ENCODE measurements around the gene UBXN4.

The UBXN4 gene

DNA sequence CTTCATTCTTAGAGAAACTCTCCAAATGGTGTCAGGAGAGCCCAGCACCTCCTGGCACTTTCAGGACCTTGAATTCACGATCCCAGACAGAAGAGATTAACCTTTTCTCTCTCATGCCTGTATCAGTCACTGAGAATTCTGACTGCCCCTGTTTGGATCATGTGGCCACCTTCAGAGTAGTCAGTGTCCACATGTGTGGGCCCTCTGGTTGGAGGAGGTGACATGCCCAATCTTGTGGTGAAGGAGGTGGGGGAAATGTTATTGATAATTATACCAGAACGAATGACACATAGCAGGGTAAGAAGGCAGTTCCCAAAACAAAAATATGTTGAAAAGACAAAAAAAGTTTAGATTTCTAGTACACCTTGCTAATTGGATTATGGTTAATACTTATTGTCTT, 31.7 kb downstream of the UBXN4 start:
- Histone ChIP-seq H4K8ac (ENCODE audit: low read length) (no peak overlapping the region), H3K9me3 (ENCODE audit: control insufficient read depth, low read length) (no peaks in the 10 kb centered on the region), H2AK5ac (ENCODE audit: low read length, severe bottlenecking) (no peak overlapping the region), H3K4me1 (ENCODE audit: control insufficient read depth, insufficient read depth, low read depth, low read length) (no peaks in the 10 kb centered on the region), H3K4me3 (ENCODE audit: insufficient read depth in 1 of 2, low read depth in 1 of 2, low read length in 2 of 2) (no peak overlapping the region), H2AFZ (ENCODE audit: low read depth, low read length) (no peak overlapping the region), H2BK15ac (ENCODE audit: low read depth, poor library complexity, severe bottlenecking) (no peak overlapping the region), H3K36me3 (ENCODE audit: control insufficient read depth in 1 of 2, insufficient read depth in 2 of 2, low read depth in 1 of 2, low read length in 2 of 2) (peaks cover 43 to 93% of the 10 kb centered on the region in 2 experiments), H3K79me1 (replicated peaks; ENCODE audit: low read length, poor library complexity, severe bottlenecking) (peaks cover 22% of the 10 kb centered on the region), H4K91ac (ENCODE audit: low read length) (no peak overlapping the region), H3K18ac (ENCODE audit: low read depth in 1 of 2, low read length in 2 of 2) (no peak overlapping the region), H2BK5ac (ENCODE audit: low read depth, low read length, poor library complexity, severe bottlenecking) (no peak overlapping the region), H3K9ac (ENCODE audit: low read length) (no peak overlapping the region), H3K14ac (ENCODE audit: low read length in 2 of 2) (no peak overlapping the region), H2BK120ac (ENCODE audit: low read depth, low read length) (no peak overlapping the region), H3K27me3 (ENCODE audit: control insufficient read depth in 1 of 2, insufficient read depth in 1 of 2, low read length in 2 of 2) (no peaks in the 10 kb centered on the region), H3K4ac (ENCODE audit: low read depth in 1 of 2, low read length in 2 of 2) (no peak overlapping the region), H3K4me2 (ENCODE audit: low read length, poor library complexity, severe bottlenecking) (no peak overlapping the region), H3K27ac (ENCODE audit: low read length, poor library complexity, severe bottlenecking) (no peak overlapping the region), H3K23ac (ENCODE audit: low read length in 2 of 2) (no peak overlapping the region), H2BK12ac (ENCODE audit: low read length in 2 of 2) (no peak overlapping the region)
- DNase-seq, result no peak
- WGBS, result 100% methylated on average over 1 of the region's 2 CpGs

DNA sequence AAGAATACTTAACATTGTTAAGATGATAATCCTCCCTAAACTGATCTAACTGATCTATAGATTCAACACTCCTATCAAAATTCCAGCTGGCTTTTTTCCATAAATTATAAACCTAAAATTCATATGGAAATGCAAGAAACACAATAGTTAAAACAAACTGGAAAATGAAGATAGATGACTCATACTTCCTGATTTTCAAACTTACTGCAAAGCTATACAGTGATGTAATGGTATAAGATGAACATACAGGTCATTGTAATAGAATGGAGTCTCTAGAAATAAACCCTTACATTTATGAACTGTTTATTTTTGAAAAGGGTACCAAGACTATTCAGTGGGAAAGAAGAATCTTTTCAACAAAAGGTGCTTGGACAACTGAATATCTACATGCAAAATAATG, 32.3 kb downstream of the UBXN4 start:
- Histone ChIP-seq H3K27ac (ENCODE audit: low read length, poor library complexity, severe bottlenecking) (no peak overlapping the region), H3K18ac (ENCODE audit: low read depth in 1 of 2, low read length in 2 of 2) (no peak overlapping the region), H4K8ac (ENCODE audit: low read length) (no peak overlapping the region), H3K4ac (ENCODE audit: low read depth in 1 of 2, low read length in 2 of 2) (no peak overlapping the region), H2AK5ac (ENCODE audit: low read length, severe bottlenecking) (no peak overlapping the region), H2AFZ (ENCODE audit: low read depth, low read length) (no peak overlapping the region), H4K91ac (ENCODE audit: low read length) (no peak overlapping the region), H2BK120ac (ENCODE audit: low read depth, low read length) (no peak overlapping the region), H2BK15ac (ENCODE audit: low read depth, poor library complexity, severe bottlenecking) (no peak overlapping the region), H3K4me1 (ENCODE audit: control insufficient read depth, insufficient read depth, low read depth, low read length) (no peaks in the 10 kb centered on the region), H2BK12ac (ENCODE audit: low read length in 2 of 2) (no peak overlapping the region), H2BK5ac (ENCODE audit: low read depth, low read length, poor library complexity, severe bottlenecking) (no peak overlapping the region), H3K23ac (ENCODE audit: low read length in 2 of 2) (no peak overlapping the region), H3K9me3 (ENCODE audit: control insufficient read depth, low read length) (no peaks in the 10 kb centered on the region), H3K9ac (ENCODE audit: low read length) (no peak overlapping the region), H3K14ac (ENCODE audit: low read length in 2 of 2) (no peak overlapping the region), H3K36me3 (ENCODE audit: control insufficient read depth in 1 of 2, insufficient read depth in 2 of 2, low read depth in 1 of 2, low read length in 2 of 2) (peaks cover 37 to 93% of the 10 kb centered on the region in 2 experiments), H3K4me3 (ENCODE audit: insufficient read depth in 1 of 2, low read depth in 1 of 2, low read length in 2 of 2) (no peak overlapping the region), H3K79me1 (replicated peaks; ENCODE audit: low read length, poor library complexity, severe bottlenecking) (peaks cover 17% of the 10 kb centered on the region), H3K27me3 (ENCODE audit: control insufficient read depth in 1 of 2, insufficient read depth in 1 of 2, low read length in 2 of 2) (no peaks in the 10 kb centered on the region), H3K4me2 (ENCODE audit: low read length, poor library complexity, severe bottlenecking) (no peak overlapping the region)
- DNase-seq, result peak; percentile 45

DNA sequence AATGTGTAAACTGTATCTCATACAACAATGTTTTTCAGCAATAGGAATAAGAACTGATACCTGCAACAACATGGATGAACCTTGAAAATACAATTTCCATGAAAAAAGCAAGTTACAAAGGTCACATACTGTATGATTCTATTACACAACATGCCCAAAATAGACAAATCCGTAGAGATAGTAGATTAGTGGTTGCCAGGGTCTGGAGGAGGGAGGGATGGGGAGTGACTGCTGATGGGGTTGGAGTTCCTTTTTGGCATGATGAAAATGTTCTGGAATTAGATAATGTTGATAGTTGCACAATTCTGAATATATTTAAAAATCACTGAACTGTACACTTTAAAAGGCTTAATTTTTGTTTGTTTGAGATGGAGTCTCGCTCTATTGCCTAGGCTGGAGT, 33.8 kb downstream of the UBXN4 start:
- WGBS, result 50% methylated on average over 2 of the region's 2 CpGs
- Histone ChIP-seq H3K9me3 (ENCODE audit: control insufficient read depth, low read length) (no peaks in the 10 kb centered on the region), H3K18ac (ENCODE audit: low read depth in 1 of 2, low read length in 2 of 2) (no peak overlapping the region), H2AFZ (ENCODE audit: low read depth, low read length) (no peak overlapping the region), H3K27me3 (ENCODE audit: control insufficient read depth in 1 of 2, insufficient read depth in 1 of 2, low read length in 2 of 2) (no peaks in the 10 kb centered on the region), H3K4me3 (ENCODE audit: insufficient read depth in 1 of 2, low read depth in 1 of 2, low read length in 2 of 2) (no peak overlapping the region), H2AK5ac (ENCODE audit: low read length, severe bottlenecking) (no peak overlapping the region), H3K27ac (ENCODE audit: low read length, poor library complexity, severe bottlenecking) (no peak overlapping the region), H2BK120ac (ENCODE audit: low read depth, low read length) (no peak overlapping the region), H4K8ac (ENCODE audit: low read length) (no peak overlapping the region), H2BK12ac (ENCODE audit: low read length in 2 of 2) (no peak overlapping the region), H2BK15ac (ENCODE audit: low read depth, poor library complexity, severe bottlenecking) (no peak overlapping the region), H2BK5ac (ENCODE audit: low read depth, low read length, poor library complexity, severe bottlenecking) (no peak overlapping the region), H3K23ac (ENCODE audit: low read length in 2 of 2) (no peak overlapping the region), H3K36me3 (ENCODE audit: control insufficient read depth in 1 of 2, insufficient read depth in 2 of 2, low read depth in 1 of 2, low read length in 2 of 2) (peaks cover 35 to 92% of the 10 kb centered on the region in 2 experiments), H4K91ac (ENCODE audit: low read length) (no peak overlapping the region), H3K14ac (ENCODE audit: low read length in 2 of 2) (no peak overlapping the region), H3K79me1 (replicated peaks; ENCODE audit: low read length, poor library complexity, severe bottlenecking) (peaks cover 18% of the 10 kb centered on the region), H3K9ac (ENCODE audit: low read length) (no peak overlapping the region), H3K4me1 (ENCODE audit: control insufficient read depth, insufficient read depth, low read depth, low read length) (no peaks in the 10 kb centered on the region), H3K4me2 (ENCODE audit: low read length, poor library complexity, severe bottlenecking) (no peak overlapping the region), H3K4ac (ENCODE audit: low read depth in 1 of 2, low read length in 2 of 2) (no peak overlapping the region)
- DNase-seq, result no peak

DNA sequence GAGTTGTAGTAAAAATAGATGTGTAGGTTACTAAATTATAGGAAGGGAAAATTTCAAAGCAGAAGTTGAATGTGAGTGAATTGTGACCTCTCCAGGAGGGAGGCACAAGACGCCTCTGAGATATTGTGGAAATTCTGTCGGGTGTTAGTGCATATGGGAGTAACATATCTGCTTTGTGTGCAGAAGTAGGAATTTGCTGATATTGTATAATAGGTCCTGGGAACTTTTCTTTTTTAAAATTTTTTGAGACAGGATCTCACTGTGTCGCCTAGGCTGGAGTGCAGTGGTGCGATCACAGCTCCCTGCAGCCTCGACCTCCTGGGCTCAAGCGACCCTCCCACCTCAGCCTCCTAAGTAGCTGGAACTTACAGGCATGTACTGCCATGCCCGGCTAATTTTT, 34.7 kb downstream of the UBXN4 start:
- Histone ChIP-seq H2BK5ac (ENCODE audit: low read depth, low read length, poor library complexity, severe bottlenecking) (no peak overlapping the region), H4K8ac (ENCODE audit: low read length) (no peak overlapping the region), H3K4me1 (ENCODE audit: control insufficient read depth, insufficient read depth, low read depth, low read length) (no peaks in the 10 kb centered on the region), H3K27me3 (ENCODE audit: control insufficient read depth in 1 of 2, insufficient read depth in 1 of 2, low read length in 2 of 2) (no peaks in the 10 kb centered on the region), H3K79me1 (replicated peaks; ENCODE audit: low read length, poor library complexity, severe bottlenecking) (peaks cover 16% of the 10 kb centered on the region), H4K91ac (ENCODE audit: low read length) (no peak overlapping the region), H2AK5ac (ENCODE audit: low read length, severe bottlenecking) (no peak overlapping the region), H3K4me3 (ENCODE audit: insufficient read depth in 1 of 2, low read depth in 1 of 2, low read length in 2 of 2) (no peak overlapping the region), H3K36me3 (ENCODE audit: control insufficient read depth in 1 of 2, insufficient read depth in 2 of 2, low read depth in 1 of 2, low read length in 2 of 2) (peaks cover 34 to 92% of the 10 kb centered on the region in 2 experiments), H3K9me3 (ENCODE audit: control insufficient read depth, low read length) (no peaks in the 10 kb centered on the region), H3K23ac (ENCODE audit: low read length in 2 of 2) (no peak overlapping the region), H3K4me2 (ENCODE audit: low read length, poor library complexity, severe bottlenecking) (no peak overlapping the region), H3K4ac (ENCODE audit: low read depth in 1 of 2, low read length in 2 of 2) (no peak overlapping the region), H3K9ac (ENCODE audit: low read length) (no peak overlapping the region), H3K18ac (ENCODE audit: low read depth in 1 of 2, low read length in 2 of 2) (no peak overlapping the region), H2BK120ac (ENCODE audit: low read depth, low read length) (no peak overlapping the region), H2BK15ac (ENCODE audit: low read depth, poor library complexity, severe bottlenecking) (no peak overlapping the region), H2BK12ac (ENCODE audit: low read length in 2 of 2) (no peak overlapping the region), H3K27ac (ENCODE audit: low read length, poor library complexity, severe bottlenecking) (no peak overlapping the region), H3K14ac (ENCODE audit: low read length in 2 of 2) (no peak overlapping the region), H2AFZ (ENCODE audit: low read depth, low read length) (no peak overlapping the region)
- 99% methylated on average over 7 of the region's 7 CpGs for WGBS
- no peak for DNase-seq
